ENCODE results near the gene CARM1.

The CARM1 gene

DNA sequence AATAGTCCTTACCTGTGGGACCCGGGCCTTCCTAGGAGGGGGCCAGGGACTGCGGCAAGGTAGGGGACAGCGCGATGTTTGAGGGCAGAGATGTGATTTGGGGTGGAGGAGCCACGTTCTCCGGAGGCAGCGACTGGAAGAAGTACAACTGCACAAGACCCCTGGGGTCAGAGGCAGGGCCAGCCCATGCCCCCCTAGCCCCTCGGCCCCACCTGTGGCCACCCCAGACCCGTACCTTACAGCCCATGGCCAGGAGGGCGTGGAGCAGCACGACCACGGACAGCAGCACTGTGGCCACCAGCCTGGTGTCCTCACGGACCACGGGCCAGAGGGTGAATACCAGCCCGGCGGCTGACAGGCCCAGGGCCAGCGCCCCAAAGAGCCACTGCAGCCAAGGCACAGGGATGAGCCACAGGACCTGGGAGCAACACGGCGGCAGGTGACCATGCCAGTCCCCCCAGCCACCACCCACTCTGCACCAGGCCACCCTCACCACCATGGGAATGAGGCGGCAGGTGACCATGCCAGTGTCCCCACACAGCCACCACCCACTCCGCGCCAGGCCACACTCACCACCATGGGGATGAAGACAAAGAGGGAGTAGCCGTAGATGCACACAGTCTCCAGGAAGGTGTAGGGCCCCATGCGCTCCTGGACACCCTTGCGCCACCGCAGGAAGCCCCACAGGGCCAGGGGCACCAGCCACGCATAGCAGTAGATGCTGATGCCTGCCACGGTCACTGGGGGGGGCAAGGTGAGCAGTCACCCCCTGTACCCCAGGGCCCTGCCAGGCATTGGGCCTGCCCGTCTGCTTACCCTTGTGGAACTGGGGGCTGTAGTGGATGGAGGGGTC lies 52.1 kb downstream of the CARM1 start:
- Mint-ChIP-seq H3K36me3 (ENCODE audit: low read depth) (peaks cover 16% of the 10 kb centered on the region), H3K9me3 (no peaks in the 10 kb centered on the region), H3K27me3 (ENCODE audit: low read depth, poor library complexity) (no peaks in the 10 kb centered on the region), H3K4me3 (no peak overlapping the region), H3K4me1 (peaks cover 16% of the 10 kb centered on the region), H3K27ac (peak overlapping the region; percentile 48)
- no peak for DNase-seq
- TF ChIP-seq, protein P1, sequence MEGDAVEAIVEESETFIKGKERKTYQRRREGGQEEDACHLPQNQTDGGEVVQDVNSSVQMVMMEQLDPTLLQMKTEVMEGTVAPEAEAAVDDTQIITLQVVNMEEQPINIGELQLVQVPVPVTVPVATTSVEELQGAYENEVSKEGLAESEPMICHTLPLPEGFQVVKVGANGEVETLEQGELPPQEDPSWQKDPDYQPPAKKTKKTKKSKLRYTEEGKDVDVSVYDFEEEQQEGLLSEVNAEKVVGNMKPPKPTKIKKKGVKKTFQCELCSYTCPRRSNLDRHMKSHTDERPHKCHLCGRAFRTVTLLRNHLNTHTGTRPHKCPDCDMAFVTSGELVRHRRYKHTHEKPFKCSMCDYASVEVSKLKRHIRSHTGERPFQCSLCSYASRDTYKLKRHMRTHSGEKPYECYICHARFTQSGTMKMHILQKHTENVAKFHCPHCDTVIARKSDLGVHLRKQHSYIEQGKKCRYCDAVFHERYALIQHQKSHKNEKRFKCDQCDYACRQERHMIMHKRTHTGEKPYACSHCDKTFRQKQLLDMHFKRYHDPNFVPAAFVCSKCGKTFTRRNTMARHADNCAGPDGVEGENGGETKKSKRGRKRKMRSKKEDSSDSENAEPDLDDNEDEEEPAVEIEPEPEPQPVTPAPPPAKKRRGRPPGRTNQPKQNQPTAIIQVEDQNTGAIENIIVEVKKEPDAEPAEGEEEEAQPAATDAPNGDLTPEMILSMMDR (IDR thresholded peaks at IDR 0.05), result no peak

DNA sequence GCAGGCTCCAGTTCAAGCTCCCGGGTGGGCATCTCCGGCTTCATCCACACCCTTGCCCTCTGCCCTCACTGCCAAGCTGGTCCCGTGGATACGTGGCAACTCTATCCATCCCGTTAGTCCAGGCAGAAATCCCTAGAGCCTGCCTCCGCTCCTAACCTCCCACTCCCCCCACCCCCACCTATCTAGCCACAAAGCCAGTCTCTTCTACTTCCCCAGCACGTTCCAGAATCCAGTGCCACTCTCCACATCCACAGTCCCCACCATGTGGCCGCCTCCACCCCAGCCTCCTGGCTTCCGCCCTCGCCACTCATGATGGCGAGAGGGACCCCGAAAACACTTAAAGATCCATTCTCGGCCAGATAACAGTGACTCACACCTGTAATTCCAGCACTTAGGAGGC lies 53.2 kb downstream of the CARM1 start:
- Mint-ChIP-seq H3K4me3 (no peak overlapping the region), H3K36me3 (ENCODE audit: low read depth) (peaks cover 10% of the 10 kb centered on the region), H3K4me1 (peaks cover 20% of the 10 kb centered on the region), H3K27ac (peak overlapping the region; percentile 93), H3K27me3 (ENCODE audit: low read depth, poor library complexity) (no peaks in the 10 kb centered on the region), H3K9me3 (no peaks in the 10 kb centered on the region)
- no peak for DNase-seq
- TF ChIP-seq, protein P1 (IDR thresholded peaks at IDR 0.05), result no peak

DNA sequence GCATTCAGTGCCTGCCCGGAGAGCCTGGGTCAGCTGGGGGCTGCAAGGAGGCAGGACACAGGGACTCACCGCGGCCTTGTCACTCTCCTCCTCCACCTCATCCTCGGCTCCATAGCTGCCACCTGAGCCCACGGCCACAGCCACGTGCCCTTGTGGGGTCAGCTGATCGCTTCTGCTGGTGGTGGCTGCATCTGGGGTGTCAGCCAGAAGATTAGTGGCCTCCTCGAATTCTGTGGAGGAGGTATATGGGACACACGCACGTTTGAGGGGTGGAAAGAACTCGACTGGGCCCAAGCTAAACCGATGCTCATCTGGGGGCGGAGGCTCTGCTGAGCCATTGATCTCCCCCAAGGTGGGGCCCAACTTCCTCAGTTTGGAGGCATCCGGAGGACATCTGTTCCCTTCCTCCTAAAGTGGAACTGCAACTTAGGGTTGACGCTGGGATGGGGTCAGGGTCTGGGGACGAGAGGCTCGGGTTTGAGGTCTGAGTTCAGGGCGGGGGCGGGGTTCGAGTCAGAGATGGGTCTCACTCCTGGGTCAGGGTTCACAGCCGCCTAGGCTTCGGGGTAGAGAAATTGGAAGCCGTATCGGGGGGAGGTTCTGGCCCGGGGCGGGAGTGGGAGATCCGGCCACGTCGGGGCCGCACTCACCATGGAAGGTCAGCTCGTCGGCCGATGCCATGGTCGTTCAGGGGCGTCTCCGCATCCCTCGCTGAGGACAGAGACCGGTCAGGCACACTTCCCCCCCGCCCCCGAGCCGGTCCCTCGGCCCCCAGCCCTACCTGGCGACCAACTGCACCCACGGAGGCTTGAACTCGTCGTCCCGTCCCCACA lies 56.6 kb downstream of the CARM1 start:
- Mint-ChIP-seq H3K36me3 (ENCODE audit: low read depth) (peaks cover 21% of the 10 kb centered on the region), H3K27me3 (ENCODE audit: low read depth, poor library complexity) (no peaks in the 10 kb centered on the region), H3K27ac (no peak overlapping the region), H3K4me1 (peaks cover 24% of the 10 kb centered on the region), H3K9me3 (no peaks in the 10 kb centered on the region), H3K4me3 (peak overlapping the region; percentile 92)
- no peak for DNase-seq
- TF ChIP-seq, protein P1 (IDR thresholded peaks at IDR 0.05), result no peak

DNA sequence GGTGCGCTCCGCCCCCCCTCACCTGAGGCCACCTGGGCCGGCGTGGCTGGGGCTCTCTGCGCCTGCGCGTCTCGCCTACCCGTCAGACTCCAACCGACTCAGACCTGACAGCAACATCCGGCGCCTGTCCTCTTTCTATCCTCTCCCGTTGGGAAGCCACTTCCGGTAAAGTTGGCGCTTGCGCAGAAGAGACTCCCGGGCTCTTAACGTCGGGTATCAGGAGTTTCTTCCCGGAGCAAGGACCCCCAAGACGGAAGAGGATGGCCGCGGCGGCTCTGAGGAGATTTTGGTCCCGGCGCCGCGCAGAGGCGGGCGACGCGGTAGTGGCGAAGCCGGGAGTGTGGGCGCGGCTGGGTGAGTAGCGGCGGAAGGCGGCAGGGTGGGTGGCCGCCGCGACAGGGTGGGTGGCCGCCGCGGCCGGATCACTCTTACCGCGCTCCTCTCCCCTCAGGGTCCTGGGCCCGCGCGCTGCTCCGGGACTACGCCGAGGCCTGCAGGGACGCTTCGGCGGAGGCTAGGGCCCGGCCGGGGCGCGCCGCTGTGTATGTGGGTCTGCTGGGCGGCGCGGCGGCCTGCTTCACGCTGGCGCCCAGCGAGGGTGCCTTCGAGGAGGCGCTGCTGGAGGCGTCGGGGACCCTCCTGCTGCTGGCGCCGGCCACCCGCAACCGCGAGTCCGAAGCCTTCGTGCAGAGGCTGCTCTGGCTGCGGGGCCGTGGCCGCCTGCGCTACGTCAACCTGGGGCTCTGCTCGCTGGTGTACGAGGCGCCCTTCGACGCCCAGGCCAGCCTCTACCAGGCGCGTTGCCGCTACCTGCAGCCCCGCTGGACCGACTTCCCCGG lies 57.4 kb downstream of the CARM1 start, which contains the start of the genes TIMM29 and YIPF2:
TSS of gene TIMM29 (plus strand) at position 249 of the 839 bp plus-strand sequence. CDS start at position 261, 12 bp downstream.
TSS of gene YIPF2 (minus strand) at position 77 of the 839 bp plus-strand sequence. CDS start 229 bp downstream, outside the sequence.
- Mint-ChIP-seq H3K4me3 (peak within 1 kb of the TSS; percentile 92), H3K27ac (peak within 1 kb of the TSS; percentile 66)

DNA sequence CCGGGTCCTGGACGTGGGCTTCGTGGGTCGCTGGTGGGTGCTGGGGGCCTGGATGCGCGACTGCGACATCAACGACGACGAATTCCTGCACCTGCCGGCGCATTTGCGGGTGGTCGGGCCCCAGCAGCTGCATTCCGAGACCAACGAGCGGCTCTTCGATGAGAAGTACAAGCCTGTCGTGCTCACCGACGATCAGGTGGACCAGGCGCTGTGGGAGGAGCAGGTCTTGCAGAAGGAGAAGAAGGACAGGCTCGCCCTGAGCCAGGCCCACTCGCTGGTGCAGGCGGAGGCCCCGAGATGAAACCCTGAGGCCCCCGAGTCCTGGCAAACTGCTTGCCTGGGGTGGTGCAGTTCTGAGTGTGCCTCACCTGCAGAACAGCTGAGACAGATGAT lies 58.0 kb downstream of the CARM1 start:
- H3K27me3 Mint-ChIP-seq (ENCODE audit: low read depth, poor library complexity), result no peaks in the 10 kb centered on the region

More for the DNA sequence above, 57.4 kb downstream of the CARM1 start, which contains the start of the genes TIMM29 and YIPF2:
- peak; percentile 94 for DNase-seq
- peaks cover 24% of the 10 kb centered on the region for H3K4me1 Mint-ChIP-seq
- no peaks in the 10 kb centered on the region for H3K27me3 Mint-ChIP-seq (ENCODE audit: low read depth, poor library complexity)
- H3K36me3 Mint-ChIP-seq (ENCODE audit: low read depth), result peaks cover 21% of the 10 kb centered on the region
- TF ChIP-seq, protein P1 (IDR thresholded peaks at IDR 0.05), result no peak
- H3K9me3 Mint-ChIP-seq, result no peaks in the 10 kb centered on the region

More for the DNA sequence above, 58.0 kb downstream of the CARM1 start:
- H3K4me1 Mint-ChIP-seq, result peaks cover 24% of the 10 kb centered on the region
- TF ChIP-seq, protein P1 (IDR thresholded peaks at IDR 0.05), result no peak
- H3K27ac Mint-ChIP-seq, result no peak overlapping the region
- H3K4me3 Mint-ChIP-seq, result peak overlapping the region; percentile 92
- H3K36me3 Mint-ChIP-seq (ENCODE audit: low read depth), result peaks cover 19% of the 10 kb centered on the region
- H3K9me3 Mint-ChIP-seq, result no peaks in the 10 kb centered on the region
- no peak for DNase-seq

All from nephron progenitor cell (in vitro differentiated cells).